ENCODE results near the gene KIF26B.
A peak's percentile ranks its signal among the peaks of the same experiment; 100 is the strongest.

Gene KIF26B

GRCh38 chr1:245211035-245211749 is 56.4 kb downstream of the KIF26B start:
- no peak for DNase-seq

GRCh38 chr1:245211761-245212160 is 57.0 kb downstream of the KIF26B start:
- DNase-seq = no peak

- no peak for DNase-seq
Measured at GRCh38 chr1:245212221-245212710, 57.5 kb downstream of the KIF26B start.

GRCh38 chr1:245213066-245213831 is 58.5 kb downstream of the KIF26B start:
- DNase-seq = no peak

- DNase-seq = no peak
Measured at GRCh38 chr1:245215071-245215470, 60.3 kb downstream of the KIF26B start.

GRCh38 chr1:245216366-245217115 is 61.8 kb downstream of the KIF26B start:
- peak in 2 of 3 donors; percentile 20 to 32 for DNase-seq

GRCh38 chr1:245217853-245218608 is 63.2 kb downstream of the KIF26B start:
- DNase-seq = no peak

GRCh38 chr1:245220381-245220985 is 65.7 kb downstream of the KIF26B start:
- no peak for DNase-seq

GRCh38 chr1:245221805-245222204 is 67.0 kb downstream of the KIF26B start:
- DNase-seq = no peak

- no peak for DNase-seq
Measured at GRCh38 chr1:245222931-245223595, 68.3 kb downstream of the KIF26B start.

GRCh38 chr1:245225322-245226202 is 70.8 kb downstream of the KIF26B start:
- no peak for DNase-seq

- no peak for DNase-seq
Measured at GRCh38 chr1:245226203-245226499, 71.4 kb downstream of the KIF26B start.

GRCh38 chr1:245229051-245229450 is 74.3 kb downstream of the KIF26B start:
- DNase-seq = no peak

GRCh38 chr1:245232931-245233330 is 78.1 kb downstream of the KIF26B start:
- no peak for DNase-seq

GRCh38 chr1:245234217-245235081 is 79.7 kb downstream of the KIF26B start:
- no peak for DNase-seq

- DNase-seq = no peak
Measured at GRCh38 chr1:245235156-245235555, 80.4 kb downstream of the KIF26B start.

GRCh38 chr1:245240648-245241165 is 85.9 kb downstream of the KIF26B start:
- DNase-seq = no peak

GRCh38 chr1:245241526-245242130 is 86.8 kb downstream of the KIF26B start:
- no peak for DNase-seq

- no peak for DNase-seq
Measured at GRCh38 chr1:245242989-245243388, 88.2 kb downstream of the KIF26B start.
